ENCODE results near the gene VWA3A.

- TF ChIP-seq CTCF (conservative IDR thresholded peaks at IDR 0.05 in 1 of 2, IDR thresholded peaks at IDR 0.05 in 1 of 2; ENCODE audit: low read depth in 1 of 2, low read length in 2 of 2): no peak
- no peak for TF ChIP-seq EZH2 (IDR thresholded peaks at IDR 0.05; ENCODE audit: low read length, missing control alignments)
Observed at GRCh38 chr16:22123146-22123545, 30.8 kb downstream of the VWA3A start.
